Measurements from ENCODE around the gene SMAD5.

The SMAD5 gene

DNA sequence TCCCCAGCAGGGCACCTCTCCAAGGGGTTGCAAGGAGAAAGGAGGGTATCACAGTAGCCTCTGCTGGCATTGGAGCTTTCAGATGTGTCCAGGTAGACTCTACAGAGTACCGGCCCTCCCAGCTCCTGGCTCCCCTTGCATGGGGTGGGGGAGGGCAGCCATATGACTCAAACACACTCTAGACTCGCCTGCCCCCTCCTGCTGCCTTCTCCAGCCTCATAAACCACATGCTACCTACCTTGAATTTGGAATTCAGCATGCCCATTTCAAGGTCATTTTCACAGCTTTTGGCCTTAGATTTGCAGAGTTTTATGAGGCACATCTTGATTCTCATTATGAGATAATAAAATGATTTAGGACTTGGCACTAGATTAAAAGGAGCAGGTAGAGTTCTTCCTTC, 93.2 kb downstream of the SMAD5 start:
- DNase-seq (ENCODE audit: low read depth): no peak

DNA sequence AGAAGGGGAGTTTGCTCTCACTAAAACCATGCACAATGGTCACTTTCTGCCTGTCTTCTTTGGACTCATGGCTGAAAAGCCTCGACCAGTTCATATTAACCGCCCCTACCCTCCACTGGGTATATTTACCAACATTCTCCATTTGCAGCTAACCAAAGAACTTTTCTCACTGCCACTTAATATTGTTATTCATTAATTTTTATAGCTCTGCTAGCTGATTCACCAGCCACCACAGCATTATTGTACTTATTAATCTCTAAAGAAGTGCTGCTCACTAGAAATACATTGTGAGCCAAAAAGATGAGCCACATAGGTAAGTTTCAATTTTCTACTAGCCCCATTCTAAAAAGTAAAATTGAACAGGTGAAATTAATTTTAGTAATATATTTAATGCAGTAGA, 93.8 kb downstream of the SMAD5 start:
- no peak for DNase-seq (ENCODE audit: low read depth)

DNA sequence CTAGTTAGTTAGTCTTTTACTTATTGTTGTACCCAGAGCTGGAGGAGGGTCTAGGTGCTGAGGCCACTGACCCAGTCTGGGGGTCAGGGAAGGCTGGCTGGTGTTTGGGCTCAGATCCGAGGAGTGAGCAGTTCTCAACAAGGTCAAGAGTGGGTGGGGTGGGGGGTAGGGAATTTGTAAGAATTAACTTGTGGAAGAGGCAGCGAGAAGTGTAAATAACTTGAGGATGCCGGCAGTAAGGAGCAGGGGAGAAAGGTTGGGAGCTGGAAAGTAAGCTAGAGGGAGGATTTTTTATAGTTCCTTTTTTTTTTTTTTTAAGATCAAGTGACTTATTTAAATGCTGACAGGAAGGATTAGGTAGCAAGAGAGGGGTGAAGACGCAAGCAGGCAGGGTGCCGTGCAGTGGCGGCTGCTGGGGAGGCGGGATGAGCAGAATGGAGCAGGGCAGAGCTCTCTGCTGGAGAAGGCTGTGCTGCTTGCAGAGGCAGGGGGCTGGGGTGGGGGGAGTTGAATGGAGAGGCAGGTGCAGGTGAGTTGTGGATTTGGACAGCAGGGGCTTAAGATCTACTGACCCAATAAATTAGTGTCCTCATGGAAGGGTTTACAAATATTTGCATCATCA, 95.6 kb downstream of the SMAD5 start:
- no peak for DNase-seq (ENCODE audit: low read depth)

DNA sequence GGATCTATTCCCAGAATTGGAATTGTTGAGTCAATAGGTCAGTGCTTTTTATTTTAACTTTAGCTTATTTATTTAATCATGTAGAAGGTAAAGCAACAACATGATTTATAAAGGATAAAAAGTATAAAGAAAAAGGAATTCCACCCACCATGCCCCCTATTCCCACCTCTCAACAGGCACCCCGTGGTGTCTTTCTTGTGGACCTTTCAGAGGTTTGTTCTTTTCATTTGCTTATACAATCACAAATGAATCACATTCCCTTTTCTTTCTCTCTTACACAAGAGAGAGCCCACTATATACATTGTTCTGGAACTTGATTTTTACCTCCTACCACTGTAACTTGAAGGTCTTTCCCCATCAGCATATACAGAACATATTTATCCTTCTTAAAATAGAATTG, 97.5 kb downstream of the SMAD5 start:
- no peak for DNase-seq (ENCODE audit: low read depth)

DNA sequence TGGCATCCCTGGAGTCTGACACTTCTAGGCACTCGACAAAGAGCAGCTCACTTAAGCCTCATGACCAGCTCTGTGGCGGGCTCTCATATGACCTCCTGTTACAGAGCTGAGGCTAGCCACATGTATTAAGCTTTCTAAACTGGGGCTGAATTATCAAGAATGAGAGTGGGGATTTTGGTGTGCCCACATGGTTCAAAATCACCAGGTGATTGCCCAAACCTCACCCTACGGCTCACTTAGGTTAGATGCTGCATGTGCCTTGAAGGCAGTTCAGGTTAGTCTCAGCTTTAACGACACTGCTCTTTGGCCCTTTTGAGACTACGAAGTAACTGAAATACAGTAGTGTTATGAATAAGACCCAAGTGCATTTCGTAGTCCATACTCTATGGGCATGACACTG, 99.7 kb downstream of the SMAD5 start:
- no peak for DNase-seq (ENCODE audit: low read depth)
